DMS153 (cell line): ENCODE measurements around the gene NAGA.

Experiments
- DNase-seq: peaks from one replicate; lab custom pipeline; 2025; lab: John Stamatoyannopoulos, UW

NAGA gene

DNA sequence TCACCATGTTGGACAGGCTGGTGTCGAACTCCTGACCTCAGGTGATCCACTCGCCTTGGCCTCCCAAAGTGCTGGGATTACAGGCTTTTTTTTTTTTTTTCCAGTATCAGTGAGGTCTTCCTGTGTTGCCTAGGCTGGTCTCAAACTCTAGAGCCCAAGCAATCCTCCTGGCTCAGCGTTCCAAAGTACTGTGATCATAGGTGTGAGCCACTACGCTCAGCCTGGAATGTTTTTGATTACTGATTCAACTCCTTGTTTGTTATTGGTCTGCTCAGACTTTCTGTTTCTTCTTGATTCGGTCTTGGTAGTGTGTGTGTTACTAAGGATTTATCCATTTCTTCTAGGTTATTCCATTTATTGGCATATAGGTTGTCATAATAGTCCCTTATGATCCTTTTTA is 31.3 kb downstream of the NAGA start:
- DNase-seq = no peak

DNA sequence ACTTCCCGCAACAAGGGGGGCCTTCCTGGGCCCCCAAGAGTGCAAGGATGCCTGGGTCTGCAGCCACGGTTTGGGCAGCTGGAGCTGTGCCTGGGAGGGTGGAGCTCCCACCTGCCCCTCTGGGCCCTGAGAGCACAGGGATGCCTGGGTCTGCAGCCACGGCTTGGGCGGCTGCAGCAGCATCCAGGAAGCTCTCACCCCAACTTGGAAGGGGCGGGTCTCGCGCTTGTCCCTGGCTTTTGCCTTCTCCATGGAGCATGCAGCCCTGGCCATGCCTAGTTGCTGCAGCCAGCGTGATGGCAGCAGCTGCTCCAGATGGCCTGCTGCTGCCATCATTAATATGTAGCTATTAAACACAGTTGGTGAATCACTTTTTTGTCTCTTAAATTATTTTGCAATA is 35.4 kb downstream of the NAGA start:
- no peak for DNase-seq

GRCh38 chr22:42033263-42034181 is 37.1 kb downstream of the NAGA start:
- DNase-seq = no peak

DNA sequence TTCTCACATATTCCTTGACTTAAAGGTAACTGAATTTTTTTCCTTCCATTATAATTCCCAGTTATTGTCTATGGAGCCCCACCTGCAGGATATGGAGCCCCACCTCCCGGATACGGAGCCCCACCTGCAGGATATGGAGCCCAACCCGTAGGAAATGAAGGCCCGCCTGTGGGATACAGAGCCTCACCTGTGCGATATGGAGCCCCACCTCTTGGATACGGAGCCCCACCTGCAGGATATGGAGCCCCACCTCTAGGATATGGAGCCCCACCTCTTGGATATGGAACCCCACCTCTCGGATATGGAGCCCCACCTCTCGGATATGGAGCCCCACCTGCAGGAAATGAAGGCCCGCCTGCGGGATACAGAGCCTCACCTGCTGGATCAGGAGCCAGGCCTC is 43.9 kb downstream of the NAGA start:
- DNase-seq = no peak

GRCh38 chr22:42025421-42025820 is 45.2 kb downstream of the NAGA start:
- DNase-seq = no peak

GRCh38 chr22:42022162-42022847 is 48.3 kb downstream of the NAGA start:
- peak; percentile 24 for DNase-seq

GRCh38 chr22:42021571-42021970 is 49.0 kb downstream of the NAGA start:
- DNase-seq = no peak

DNA sequence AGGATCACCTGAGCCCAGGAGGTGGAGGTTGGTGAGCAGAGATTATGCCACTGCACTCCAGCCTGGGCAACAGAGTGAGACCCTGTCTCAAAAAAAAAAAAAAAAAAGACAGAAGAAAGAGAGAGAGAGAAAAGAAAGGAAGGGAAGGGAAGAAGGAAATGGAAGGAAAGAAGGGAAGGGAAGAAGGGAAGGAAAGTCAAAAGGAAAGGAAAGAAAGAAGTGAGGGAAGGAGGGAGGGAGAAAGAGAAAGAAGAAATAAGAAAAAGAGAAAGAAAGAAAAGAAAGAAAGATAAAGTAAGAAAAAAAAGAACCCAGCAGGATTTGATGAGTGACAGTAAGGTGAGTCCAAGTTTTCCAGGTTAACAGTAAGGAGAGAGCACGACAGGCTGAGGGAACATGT is 52.4 kb downstream of the NAGA start:
- DNase-seq = no peak

- no peak for DNase-seq
These were observed 54.5 kb downstream of the NAGA start for GRCh38 chr22:42016111-42016510.

GRCh38 chr22:42013385-42013784 is 57.2 kb downstream of the NAGA start:
- DNase-seq = no peak

- DNase-seq = no peak
These were observed 59.8 kb downstream of the NAGA start for GRCh38 chr22:42010778-42011177.
